ENCODE data around the gene FLNB. TPM values are rescaled to one million over a fixed set of nuclear protein-coding genes. Genes with fewer than 3 reads are reported as not detected.
A peak's percentile ranks its signal among the peaks of the same experiment; 100 is the strongest.

FLNB gene
- total and polyA plus RNA-seq, 9 of the 15 experiments (the other 6 are each of a cell fraction or from before 2014, with no cell fraction given), result 9.4 to 48.1 (median 25.6) TPM

GRCh38 chr3:57962448-57962834 is 45.8 kb upstream of the FLNB start:
- 79% methylated on average over 6 of the region's 6 CpGs for WGBS (ENCODE audit: insufficient coverage, low coverage, missing lambda C conversion rate)
- H3K9me1 ChIP-seq (ENCODE audit: control insufficient read depth, insufficient read depth, low read length), result no peaks in the 10 kb centered on the region
- H3K9ac ChIP-seq (ENCODE audit: insufficient read depth in 1 of 2, low read depth in 2 of 2, low read length in 2 of 2), result no peak overlapping the region
- intact Hi-C loops (cut with micrococcal nuclease), result loop anchor here (1.0 to 5.0 kb wide), 2 partner anchors 45 to 212 kb away; partner anchors contain the start of gene FLNB
- BruUV-seq (replicated peaks), result no TSS peak
- no peaks in the 10 kb centered on the region for H3K9me3 ChIP-seq (replicated peaks; ENCODE audit: control insufficient read depth, insufficient read depth, low read depth, low read length)
- H3K27me3 ChIP-seq (ENCODE audit: control insufficient read depth in 2 of 2, insufficient read depth in 2 of 2, low read length in 2 of 2), result no peaks in the 10 kb centered on the region
- H3K4me2 ChIP-seq (ENCODE audit: insufficient read depth, low read length), result no peak overlapping the region
- DNase-seq (ENCODE audit: extremely low read depth in 1 of 4, low spot score in 3 of 4) (no peak), ATAC-seq (no peak), FAIRE-seq (no peak)
- no peak overlapping the region for H2AFZ ChIP-seq (ENCODE audit: low read depth, low read length)
- no peak overlapping the region for H3K27ac ChIP-seq (ENCODE audit: extremely low read depth, low read depth, low read length)
- TF ChIP-seq RBM25 (IDR thresholded peaks at IDR 0.05; ENCODE audit: low read depth, low read length, severe bottlenecking) (peak; percentile 64), ESRRA (IDR thresholded peaks at IDR 0.05; ENCODE audit: borderline replicate concordance, low read depth) (peak; percentile 90), CREBBP (IDR thresholded peaks at IDR 0.05; ENCODE audit: low read depth, low read length) (no peak), ZFX (CRISPR knock-in tag; IDR thresholded peaks at IDR 0.05) (0 out of 2 replicates have a peak, but pooled peaks have one; percentile 21), PTBP1 (IDR thresholded peaks at IDR 0.05; ENCODE audit: low read depth, low read length) (no peak), BCOR (IDR thresholded peaks at IDR 0.05) (peak; percentile 13; the same call in 1 of the 2 replicates), ZFP36 (IDR thresholded peaks at IDR 0.05; ENCODE audit: low read depth, low read length, partially characterized antibody) (peak; percentile 30), IRF2 (CRISPR knock-in tag; IDR thresholded peaks at IDR 0.05) (no peak), ZEB2 (IDR thresholded peaks at IDR 0.05) (0 out of 2 replicates have a peak, but pooled peaks have one; percentile 1), ILK (tag; IDR thresholded peaks at IDR 0.05; ENCODE audit: borderline replicate concordance, low read depth) (no peak)
- POLR2A ChIA-PET, result interaction anchor here (1.1 to 1.8 kb wide), 3 partner anchors 11 to 203 kb away, joined by 3 to 5 read pairs (median 4); no protein-coding TSS in a partner anchor
- no peaks in the 10 kb centered on the region for H3K79me2 ChIP-seq (ENCODE audit: control insufficient read depth, insufficient read depth, low read length)
- no peak overlapping the region for H3K4me3 ChIP-seq
- peaks cover 16 to 22% of the 10 kb centered on the region in 2 experiments for H3K4me1 ChIP-seq (replicated peaks in 1 of 2; ENCODE audit: control insufficient read depth in 2 of 2, insufficient read depth in 2 of 2, low read length in 2 of 2)
- in situ Hi-C loops (cut with MboI), result no loop called here
- no peaks in the 10 kb centered on the region for H3K36me3 ChIP-seq (ENCODE audit: control insufficient read depth, insufficient read depth, low read length)
- no peaks in the 10 kb centered on the region for H4K20me1 ChIP-seq (replicated peaks; ENCODE audit: control insufficient read depth, insufficient read depth, low read length)
- CTCF ChIA-PET (ENCODE audit: low intra/inter-chr PET ratio), result no interaction called here

Data from K562 (cell line).